Thymus (tissue), 11 donors: ENCODE data around the gene EBP. TPM values are rescaled to one million over a fixed set of nuclear protein-coding genes. Genes with fewer than 3 reads are reported as not detected.
"Not testable (repeated sequence)": the region's sequence is repeated elsewhere in the genome, so short reads cannot be mapped to it uniquely, and the experiment has no call there.

ENCODE experiments used
- DNase-seq, 9 donors: peaks; one replicate each; pipeline ENCODE4 v3.0.0-alpha.2; 2013; ENCODE audit warnings: low spot score in 9 of 9, low read depth in 6 of 9, missing footprints in 1 of 9
- H3K27ac ChIP-seq, 2 donors: one replicate each; pipeline ENCODE4 v1.5.1; 2013; ENCODE audit warnings: control low read depth in 1 of 2, low read depth in 1 of 2, low read length in 1 of 2, mild to moderate bottlenecking in 1 of 2, moderate library complexity in 1 of 2
- H3K27me3 ChIP-seq, 2 donors: one replicate each; pipeline ENCODE4 v1.5.1; 2013; ENCODE audit warnings: low read length in 1 of 2; ENCODE audit not compliant: control insufficient read depth in 2 of 2, insufficient read depth in 1 of 2
- H3K36me3 ChIP-seq, 2 donors: one replicate each; pipeline ENCODE4 v1.5.1; 2013; ENCODE audit warnings: low read length in 1 of 2, mild to moderate bottlenecking in 1 of 2, moderate library complexity in 1 of 2; ENCODE audit not compliant: control insufficient read depth in 2 of 2, insufficient read depth in 2 of 2
- H3K4me1 ChIP-seq, 2 donors: one replicate each; pipeline ENCODE4 v1.5.1; 2013; ENCODE audit warnings: low read length in 2 of 2; ENCODE audit not compliant: control insufficient read depth in 2 of 2, insufficient read depth in 2 of 2
- H3K4me3 ChIP-seq, 2 donors: one replicate each; pipeline ENCODE4 v1.5.1; 2013; ENCODE audit warnings: low read length in 2 of 2, control low read depth in 1 of 2, mild to moderate bottlenecking in 1 of 2
- H3K9me3 ChIP-seq, 2 donors: one replicate each; pipeline ENCODE4 v1.5.1; 2013; ENCODE audit warnings: low read length in 1 of 2, mild to moderate bottlenecking in 1 of 2; ENCODE audit not compliant: control insufficient read depth in 2 of 2, insufficient read depth in 1 of 2
- WGBS: extraction: QIAGEN DNeasy Blood & Tissue Kit; methylation state at CpG from one replicate; pipeline ENCODE4 v1.1.7; 2013; 5-methylcytosine and 5-hydroxymethylcytosine counted together
- polyA plus RNA-seq: library from polyadenylated mRNA; stranded (reverse); fragments of 200-250 nt; gene quantifications from one replicate; pipeline ENCODE4 v1.2.3, GENCODE V29; 2013
- total RNA-seq: library from RNA; stranded (reverse); fragments of 120-200 nt; gene quantifications from one replicate; pipeline ENCODE4 v1.2.4, GENCODE V29; 2013
- donor health status: healthy.

The EBP gene
- total and polyA plus RNA-seq, 2 donors, result 39.9 to 55.6 TPM

DNA sequence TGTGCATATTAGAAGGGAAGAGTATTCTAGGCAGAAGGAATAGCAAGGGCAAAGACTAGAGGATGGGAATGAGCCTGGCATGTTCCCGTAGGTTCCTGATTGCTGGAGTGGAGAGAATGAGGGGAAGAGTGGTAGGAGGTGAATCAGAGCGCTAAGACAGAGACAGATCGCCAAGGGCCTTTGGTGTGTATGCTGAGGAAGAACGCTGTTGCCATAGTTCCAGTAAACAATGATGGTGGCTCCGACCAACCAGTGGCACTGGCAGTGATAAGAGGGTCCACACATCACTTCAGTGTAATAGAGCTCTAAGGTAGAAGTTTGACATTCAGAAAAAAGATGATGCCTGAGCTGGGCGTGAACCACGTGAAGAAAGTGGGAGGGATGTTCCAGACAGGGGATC, 18.9 kb downstream of the EBP start:
- no peak overlapping the region for H3K27ac ChIP-seq
- H3K36me3 ChIP-seq, result peaks cover 2 to 8% of the 10 kb centered on the region in 2 donors
- DNase-seq, result no peak
- peak overlapping the region; percentile 61 to 73 for H3K4me3 ChIP-seq
- peaks cover 0 to 5% of the 10 kb centered on the region in 2 donors for H3K9me3 ChIP-seq
- 95% methylated on average over 7 of the region's 7 CpGs for WGBS
- peaks cover 6 to 16% of the 10 kb centered on the region in 2 donors for H3K4me1 ChIP-seq
- H3K27me3 ChIP-seq, result no peaks in the 10 kb centered on the region

- Histone ChIP-seq H3K4me1 (peaks cover 6 to 16% of the 10 kb centered on the region in 2 donors), H3K9me3 (peaks cover 0 to 5% of the 10 kb centered on the region in 2 donors), H3K4me3 (no peak overlapping the region), H3K27me3 (no peaks in the 10 kb centered on the region), H3K27ac (no peak overlapping the region), H3K36me3 (peaks cover 2 to 8% of the 10 kb centered on the region in 2 donors)
- DNase-seq, result no peak
- WGBS, result 87% methylated on average over 10 of the region's 10 CpGs
Observed at GRCh38 chrX:48541140-48541814, 19.7 kb downstream of the EBP start.

DNA sequence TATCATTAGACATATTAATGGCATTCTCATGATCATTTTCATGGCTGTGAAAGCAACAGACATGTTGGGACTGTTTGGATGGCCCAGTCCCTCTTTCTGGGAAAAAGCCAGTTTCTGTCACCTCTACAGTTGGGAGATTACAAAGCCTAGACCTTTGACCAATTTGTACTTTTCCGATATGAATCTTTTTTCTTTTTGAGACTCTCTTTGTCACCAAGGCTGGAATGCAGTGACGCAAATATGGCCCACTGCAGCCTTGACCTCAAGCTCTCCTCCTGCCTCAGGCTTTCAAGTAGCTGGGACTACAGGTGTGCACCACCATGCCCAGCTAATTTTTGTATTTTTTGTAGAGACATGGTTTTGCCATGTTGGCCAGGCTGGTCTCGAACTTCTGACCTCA, 27.3 kb downstream of the EBP start:
- Histone ChIP-seq H3K9me3 (no peaks in the 10 kb centered on the region), H3K4me3 (no peak overlapping the region), H3K27ac (no peak overlapping the region), H3K4me1 (no peaks in the 10 kb centered on the region), H3K27me3 (no peaks in the 10 kb centered on the region), H3K36me3 (peaks cover 8 to 10% of the 10 kb centered on the region in 2 donors)
- no peak for DNase-seq
- WGBS, result 98% methylated on average over 3 of the region's 3 CpGs

DNA sequence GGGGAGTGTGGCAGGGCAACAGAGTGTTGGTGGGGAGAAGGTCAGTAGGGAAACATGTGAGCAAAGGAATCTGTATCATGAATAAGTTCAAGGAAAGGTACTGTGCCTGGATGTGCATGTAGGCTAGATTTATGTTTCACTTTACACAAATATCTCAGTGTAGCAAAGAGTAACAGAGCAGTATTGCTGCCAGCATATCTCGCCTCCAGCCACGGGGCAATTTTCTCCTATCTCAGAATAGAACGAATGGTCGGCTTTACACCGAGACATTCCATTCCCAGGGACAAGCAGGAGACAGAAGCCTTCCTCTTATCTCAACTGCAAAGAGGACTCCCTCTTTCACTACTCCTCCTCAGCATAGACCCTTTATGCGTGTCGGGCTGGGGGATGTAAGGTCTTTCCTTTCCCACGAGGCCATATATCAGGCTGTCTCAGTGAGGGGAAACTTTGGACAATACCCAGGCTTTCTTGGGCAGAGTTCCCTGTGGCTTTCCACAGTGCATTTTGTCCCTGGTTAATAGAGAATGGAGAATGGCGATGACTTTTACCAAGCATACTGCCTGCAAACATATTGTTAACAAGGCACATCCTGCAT, 34.2 kb downstream of the EBP start:
- not testable (repeated sequence) for H3K4me3 ChIP-seq, H3K27me3 ChIP-seq, H3K9me3 ChIP-seq, DNase-seq, H3K27ac ChIP-seq, H3K4me1 ChIP-seq
- H3K36me3 ChIP-seq, result peaks cover 29 to 31% of the 10 kb centered on the region in 2 donors
- WGBS, result 98% methylated on average over 9 of the region's 9 CpGs

DNA sequence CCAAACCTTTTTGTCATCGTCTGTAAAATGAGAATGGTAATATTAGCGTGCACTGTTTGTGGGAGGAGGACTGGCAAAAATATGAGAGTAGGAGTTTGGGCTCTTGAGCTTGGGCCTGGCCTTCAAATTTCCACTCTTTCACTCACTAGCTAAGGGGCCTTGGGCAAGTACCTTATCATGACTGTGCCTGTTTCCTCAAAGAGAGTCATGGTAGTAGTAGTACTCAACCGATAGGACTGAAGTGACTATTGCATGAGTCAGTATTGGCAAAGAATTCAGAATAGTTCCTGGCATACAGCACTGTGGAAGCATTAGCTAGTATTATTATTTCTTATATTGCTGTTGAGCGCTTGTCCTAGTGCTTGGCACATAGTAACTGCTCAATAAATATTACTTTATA, 36.7 kb downstream of the EBP start:
- H3K27me3 ChIP-seq, result no peaks in the 10 kb centered on the region
- no peaks in the 10 kb centered on the region for H3K4me1 ChIP-seq
- no peaks in the 10 kb centered on the region for H3K9me3 ChIP-seq
- no peak for DNase-seq
- H3K36me3 ChIP-seq, result peaks cover 40 to 43% of the 10 kb centered on the region in 2 donors
- no peak overlapping the region for H3K27ac ChIP-seq
- no peak overlapping the region for H3K4me3 ChIP-seq
- 95% methylated on average over 4 of the region's 4 CpGs for WGBS

DNA sequence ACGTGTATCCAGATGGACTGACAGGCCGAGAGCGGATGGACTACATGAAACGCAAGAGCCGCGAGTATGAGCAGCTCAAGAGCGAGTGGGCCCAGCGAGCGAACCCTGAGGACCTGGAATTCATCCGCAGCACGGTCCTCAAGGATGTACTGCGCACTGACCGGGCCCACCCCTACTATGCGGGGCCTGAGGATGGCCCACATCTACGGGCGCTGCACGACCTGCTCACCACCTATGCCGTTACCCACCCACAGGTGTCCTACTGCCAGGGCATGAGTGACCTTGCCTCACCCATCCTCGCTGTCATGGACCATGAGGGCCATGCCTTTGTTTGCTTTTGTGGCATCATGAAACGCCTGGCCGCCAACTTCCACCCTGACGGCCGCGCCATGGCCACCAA, 38.0 kb downstream of the EBP start:
- Histone ChIP-seq H3K27ac (no peak overlapping the region), H3K9me3 (no peaks in the 10 kb centered on the region), H3K27me3 (no peaks in the 10 kb centered on the region), H3K36me3 (peaks cover 43% of the 10 kb centered on the region in 2 donors), H3K4me3 (no peak overlapping the region), H3K4me1 (no peaks in the 10 kb centered on the region)
- no peak for DNase-seq
- WGBS, result 98% methylated on average over 24 of the region's 24 CpGs

DNA sequence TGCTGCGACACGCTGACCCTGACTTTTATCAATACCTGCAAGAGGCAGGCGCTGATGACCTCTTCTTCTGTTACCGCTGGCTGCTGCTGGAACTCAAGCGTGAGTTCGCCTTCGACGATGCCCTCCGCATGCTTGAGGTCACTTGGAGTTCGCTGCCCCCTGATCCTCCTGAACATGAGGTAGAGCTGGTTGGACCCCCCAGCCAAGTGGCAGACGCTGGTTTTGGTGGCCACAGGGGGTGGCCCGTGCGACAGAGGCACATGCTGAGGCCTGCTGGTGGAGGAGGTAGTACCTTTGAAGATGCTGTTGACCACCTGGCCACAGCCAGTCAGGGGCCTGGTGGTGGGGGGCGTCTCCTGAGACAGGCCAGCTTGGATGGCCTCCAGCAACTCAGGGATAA, 38.4 kb downstream of the EBP start:
- Histone ChIP-seq H3K27ac (no peak overlapping the region), H3K36me3 (peaks cover 40 to 43% of the 10 kb centered on the region in 2 donors), H3K4me3 (no peak overlapping the region), H3K4me1 (no peaks in the 10 kb centered on the region), H3K27me3 (no peaks in the 10 kb centered on the region), H3K9me3 (peaks cover 0 to 2% of the 10 kb centered on the region in 2 donors)
- DNase-seq, result no peak
- WGBS, result over 99% methylated on average over 14 of the region's 14 CpGs

DNA sequence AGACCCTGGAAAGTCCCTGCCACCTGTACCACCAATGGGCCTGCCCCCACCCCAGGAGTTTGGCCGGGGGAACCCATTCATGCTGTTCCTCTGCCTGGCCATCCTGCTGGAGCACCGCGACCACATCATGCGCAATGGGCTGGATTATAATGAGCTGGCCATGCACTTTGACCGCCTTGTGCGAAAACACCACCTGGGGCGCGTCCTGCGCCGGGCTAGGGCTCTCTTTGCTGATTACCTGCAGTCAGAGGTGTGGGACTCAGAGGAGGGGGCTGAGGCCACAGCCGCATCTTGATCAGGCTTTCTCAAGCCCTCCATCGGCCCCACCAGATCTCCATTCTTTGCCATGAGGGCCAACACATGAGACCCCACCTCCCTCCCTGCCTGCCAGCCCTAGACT, 39.1 kb downstream of the EBP start:
- no peaks in the 10 kb centered on the region for H3K27me3 ChIP-seq
- no peak overlapping the region for H3K27ac ChIP-seq
- H3K36me3 ChIP-seq, result peaks cover 38 to 41% of the 10 kb centered on the region in 2 donors
- H3K9me3 ChIP-seq, result peaks cover 0 to 2% of the 10 kb centered on the region in 2 donors
- WGBS, result 99% methylated on average over 12 of the region's 12 CpGs
- H3K4me1 ChIP-seq, result no peaks in the 10 kb centered on the region
- no peak overlapping the region for H3K4me3 ChIP-seq
- DNase-seq, result no peak

DNA sequence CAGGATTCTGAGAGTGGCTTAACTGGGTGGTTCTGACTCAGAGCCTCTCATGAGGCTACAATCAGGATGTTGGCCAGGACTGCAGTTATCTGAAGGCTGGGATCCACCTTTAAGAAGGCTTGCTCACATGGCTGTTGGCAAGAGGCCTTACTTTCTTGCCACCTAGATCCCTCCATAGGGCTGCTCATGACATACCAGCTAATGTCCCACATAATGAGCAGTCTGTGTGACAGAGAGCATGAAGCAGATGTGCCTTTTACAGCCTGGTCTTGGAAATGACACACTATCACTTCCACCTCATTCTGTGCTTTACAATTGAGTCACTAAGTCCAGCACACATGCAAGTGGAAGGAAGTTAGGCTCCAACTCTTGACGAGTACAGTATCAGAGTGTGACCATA, 48.4 kb downstream of the EBP start:
- Histone ChIP-seq H3K9me3 (peaks cover 0 to 1% of the 10 kb centered on the region in 2 donors), H3K27me3 (no peaks in the 10 kb centered on the region), H3K4me1 (peaks cover 0 to 4% of the 10 kb centered on the region in 2 donors), H3K36me3 (no peaks in the 10 kb centered on the region), H3K27ac (no peak overlapping the region), H3K4me3 (no peak overlapping the region)
- DNase-seq, result no peak
- 83% methylated on average over 1 of the region's 1 CpG for WGBS
